SK-N-SH (cell line): Measurements from ENCODE around the gene TRAPPC13. TPM values are rescaled to one million over a fixed set of nuclear protein-coding genes. Genes with fewer than 3 reads are reported as not detected.
A peak's percentile ranks its signal among the peaks of the same experiment; 100 is the strongest.

Experiments
- CTCF ChIA-PET: fragments of 300-600, 350-600 bp; formaldehyde crosslinking; extraction: SDS; loops from one replicate; lab custom pipeline; 2021; lab: Yijun Ruan, JAX
- POLR2A ChIA-PET: fragments of 350-600 bp; sonication (Branson Sonifier 250); formaldehyde crosslinking; extraction: SDS; loops from one replicate; lab custom pipeline; 2020; ENCODE audit warnings: antibody characterized with exemption, inconsistent platforms; lab: Yijun Ruan, JAX
- DNase-seq: peaks from one replicate; pipeline ENCODE4 v3.0.0; 2012
- H2AFZ ChIP-seq: fragments of 200-600 bp; sonication (generic); 2 replicates; pipeline ENCODE4 v1.8.1; 2016; ENCODE audit warnings: antibody characterized with exemption, mild to moderate bottlenecking, low read depth
- H3F3A ChIP-seq: fragments of 200-600 bp; sonication (generic); replicated peaks from 2 replicates; pipeline ENCODE3; 2016; ENCODE audit warnings: antibody characterized with exemption, mild to moderate bottlenecking; ENCODE audit not compliant: insufficient read depth
- H3K27ac ChIP-seq, 2 experiments: fragments of 200-500 bp in 1 of 2; fragments of 200-600 bp in 1 of 2; sonication (Bioruptor generic) in 1 of 2; sonication (generic), shearing (Covaris generic) in 1 of 2; 2 replicates each; pipeline versions ENCODE4 v1.5.1 to v1.6.1; 2014 to 2016; ENCODE audit warnings: low read depth in 2 of 2, inconsistent platforms in 1 of 2, low read length in 1 of 2, mild to moderate bottlenecking in 1 of 2, mixed read lengths in 1 of 2
- H3K27me3 ChIP-seq: fragments of 200-600 bp; sonication (generic), shearing (Covaris generic); 2 replicates; pipeline ENCODE4 v1.6.1; 2016; ENCODE audit warnings: mixed run types; ENCODE audit not compliant: insufficient read depth
- H3K36me3 ChIP-seq, 2 experiments: fragments of 200-500 bp in 1 of 2; fragments of 200-600 bp in 1 of 2; sonication (Bioruptor generic) in 1 of 2; sonication (generic) in 1 of 2; replicated peaks in 1 of 2; 2 replicates each; pipeline versions ENCODE3 to v1.5.1; 2014 to 2016; ENCODE audit warnings: low read length in 1 of 2, mild to moderate bottlenecking in 1 of 2; ENCODE audit not compliant: insufficient read depth in 2 of 2, control insufficient read depth in 1 of 2
- H3K4me1 ChIP-seq, 2 experiments: fragments of 200-500 bp in 1 of 2; fragments of 200-600 bp in 1 of 2; sonication (Bioruptor generic) in 1 of 2; sonication (generic), shearing (Covaris generic) in 1 of 2; 2 replicates each; pipeline versions ENCODE4 v1.5.1 to v1.6.1; 2014 to 2016; ENCODE audit warnings: low read depth in 1 of 2, low read length in 1 of 2, mixed run types in 1 of 2; ENCODE audit not compliant: insufficient read depth in 2 of 2, control insufficient read depth in 1 of 2
- H3K4me2 ChIP-seq: fragments of 200-600 bp; sonication (generic), shearing (Covaris generic); 2 replicates; pipeline ENCODE4 v1.6.1; 2017; ENCODE audit warnings: mixed run types
- H3K4me3 ChIP-seq, 2 experiments: fragments of 200-500 bp in 1 of 2; fragments of 200-600 bp in 1 of 2; sonication (Bioruptor generic) in 1 of 2; sonication (generic), shearing (Covaris generic) in 1 of 2; 2 replicates each; pipeline versions ENCODE4 v1.5.1 to v1.8.1; 2014 to 2016; ENCODE audit warnings: low read depth in 2 of 2, inconsistent platforms in 1 of 2, low read length in 1 of 2, mild to moderate bottlenecking in 1 of 2, mixed read lengths in 1 of 2, moderate library complexity in 1 of 2
- H3K79me2 ChIP-seq: fragments of 200-600 bp; sonication (generic); 2 replicates; pipeline ENCODE4 v1.8.1; 2017; ENCODE audit warnings: mild to moderate bottlenecking; ENCODE audit not compliant: insufficient read depth
- H3K9ac ChIP-seq: fragments of 200-600 bp; sonication (generic); 2 replicates; pipeline ENCODE4 v1.6.1; 2017; ENCODE audit warnings: mixed run types
- H3K9me2 ChIP-seq: fragments of 200-600 bp; sonication (generic); 2 replicates; pipeline ENCODE4 v1.6.1; 2017; ENCODE audit warnings: mixed run types
- H3K9me3 ChIP-seq: fragments of 200-600 bp; sonication (generic); 2 replicates; pipeline ENCODE4 v1.6.1; 2017; ENCODE audit warnings: mixed run types, mild to moderate bottlenecking, moderate library complexity
- H4K20me1 ChIP-seq: fragments of 200-600 bp; sonication (generic); 2 replicates; pipeline ENCODE4 v1.6.1; 2017; ENCODE audit warnings: mild to moderate bottlenecking, mixed run types; ENCODE audit not compliant: insufficient read depth
- CHD2 ChIP-seq: fragments of 150-350 bp; IDR thresholded peaks from 2 replicates; pipeline ENCODE4 v1.6.1; 2018; ENCODE audit warnings: low read length; ENCODE audit not compliant: partially characterized antibody
- CTCF ChIP-seq: fragments of 200-600 bp; sonication (generic); IDR thresholded peaks from 2 replicates; pipeline ENCODE4 v1.6.1; 2017; ENCODE audit warnings: antibody characterized with exemption, mild to moderate bottlenecking, moderate library complexity
- ELF1 ChIP-seq: IDR thresholded peaks from 2 replicates; pipeline ENCODE4 v1.4.0; 2012
- EP300 ChIP-seq, 2 experiments: IDR thresholded peaks; 2 replicates each; pipeline versions ENCODE4 v1.4.0 to v1.6.1; 2012; ENCODE audit warnings: borderline replicate concordance in 1 of 2, low read depth in 1 of 2, low read length in 1 of 2
- EZH2phosphoT487 ChIP-seq: fragments of 200-600 bp; sonication (generic); IDR thresholded peaks from 2 replicates; pipeline ENCODE4 v1.6.1; 2017; ENCODE audit warnings: low read depth, mixed run types, mild to moderate bottlenecking, antibody characterized with exemption, moderate library complexity, borderline replicate concordance
- FOSL2 ChIP-seq: IDR thresholded peaks from 2 replicates; pipeline ENCODE4 v1.4.0; 2012; ENCODE audit warnings: low read depth, mild to moderate bottlenecking, moderate library complexity, borderline replicate concordance
- FOXM1 ChIP-seq: IDR thresholded peaks from 2 replicates; pipeline ENCODE4 v1.4.0; 2012; ENCODE audit warnings: low read depth, mild to moderate bottlenecking
- GABPA ChIP-seq: IDR thresholded peaks from 2 replicates; pipeline ENCODE4 v1.4.0; 2012; ENCODE audit warnings: low read depth, mild to moderate bottlenecking
- GATA2 ChIP-seq: sonication (generic); formaldehyde crosslinking; IDR thresholded peaks from 2 replicates; pipeline ENCODE4 v1.5.0; 2020; ENCODE audit warnings: mild to moderate bottlenecking, missing genetic modification reagents
- JUND ChIP-seq: IDR thresholded peaks from 2 replicates; pipeline ENCODE4 v1.4.0; 2012
- MAX ChIP-seq: IDR thresholded peaks from 2 replicates; pipeline ENCODE4 v1.4.0; 2012; ENCODE audit warnings: low read depth
- MEF2A ChIP-seq: IDR thresholded peaks from 2 replicates; pipeline ENCODE4 v1.4.0; 2012; ENCODE audit warnings: low read depth, borderline replicate concordance
- MXI1 ChIP-seq: IDR thresholded peaks from 2 replicates; pipeline ENCODE4 v1.6.1; 2012; ENCODE audit warnings: mild to moderate bottlenecking, low read depth, low read length, improper control_type of control experiment
- NFIC ChIP-seq: IDR thresholded peaks from 2 replicates; pipeline ENCODE4 v1.4.0; 2012; ENCODE audit warnings: borderline replicate concordance
- NRF1 ChIP-seq: IDR thresholded peaks from 2 replicates; pipeline ENCODE4 v1.6.1; 2012; ENCODE audit warnings: low read depth, mild to moderate bottlenecking, low read length
- PBX3 ChIP-seq: IDR thresholded peaks from 2 replicates; pipeline ENCODE4; 2012
- POLR2AphosphoS5 ChIP-seq: IDR thresholded peaks from 2 replicates; pipeline ENCODE4 v1.6.1; 2012; ENCODE audit warnings: low read depth, low read length
- RAD21 ChIP-seq: IDR thresholded peaks from 2 replicates; pipeline ENCODE4 v1.6.1; 2012; ENCODE audit warnings: mild to moderate bottlenecking, low read length
- RCOR1 ChIP-seq: fragments of 150-350 bp; IDR thresholded peaks from 2 replicates; pipeline ENCODE4 v1.6.1; 2017; ENCODE audit warnings: antibody characterized with exemption, low read length
- RXRA ChIP-seq: IDR thresholded peaks from 2 replicates; pipeline ENCODE4 v1.4.0; 2012; ENCODE audit warnings: low read depth, mild to moderate bottlenecking, borderline replicate concordance
- SIN3A ChIP-seq: IDR thresholded peaks from 2 replicates; pipeline ENCODE4 v1.6.1; 2012; ENCODE audit warnings: low read depth, mild to moderate bottlenecking, low read length, moderate library complexity, borderline replicate concordance
- SMC3 ChIP-seq: IDR thresholded peaks from 2 replicates; pipeline ENCODE4 v1.6.1; 2012; ENCODE audit warnings: low read depth, low read length, improper control_type of control experiment
- TAF1 ChIP-seq: IDR thresholded peaks from 2 replicates; pipeline ENCODE4 v1.6.1; 2012; ENCODE audit warnings: low read depth, mild to moderate bottlenecking, low read length, moderate library complexity, borderline replicate concordance
- TCF12 ChIP-seq: IDR thresholded peaks from 2 replicates; pipeline ENCODE4 v1.4.0; 2012
- TEAD4 ChIP-seq: IDR thresholded peaks from 2 replicates; pipeline ENCODE4 v1.4.0; 2012; ENCODE audit warnings: mild to moderate bottlenecking, borderline replicate concordance; ENCODE audit not compliant: insufficient read depth
- USF1 ChIP-seq: IDR thresholded peaks from 2 replicates; pipeline ENCODE4 v1.4.0; 2012; ENCODE audit warnings: low read depth, borderline replicate concordance
- USF2 ChIP-seq: fragments of 150-350 bp; IDR thresholded peaks from 2 replicates; pipeline ENCODE4 v1.6.1; 2017; ENCODE audit warnings: antibody characterized with exemption, low read length, low read depth, borderline replicate concordance
- ZBTB33 ChIP-seq: IDR thresholded peaks from 2 replicates; pipeline ENCODE4 v1.4.0; 2012; ENCODE audit warnings: low read depth, borderline replicate concordance
- whole genome bisulfite sequencing: methylation state at CpG from one replicate; pipeline ENCODE4 v1.1.6; 2017; ENCODE audit warnings: low lambda C conversion rate; 5-methylcytosine and 5-hydroxymethylcytosine counted together
- polyA plus RNA-seq, 3 experiments: library from polyadenylated mRNA; depleted of rRNA; stranded (reverse); fragments of >200 nt; gene quantifications; 2 replicates each; pipeline ENCODE4 v1.2.3, GENCODE V29; 2012

The TRAPPC13 gene
- polyA plus RNA-seq, 1 of the 3 experiments (the other 2 are of a cell fraction) = 10.7 TPM

- Histone ChIP-seq H3K4me1 (peaks cover 0 to 9% of the 10 kb centered on the region in 2 experiments; a peak in 1 of 4 replicates), H3K27ac (peak overlapping the region in 1 of 2 experiments; percentile 13; a peak in 2 of 4 replicates), H3K9me3 (no peaks in the 10 kb centered on the region), H3K9me2 (no peaks in the 10 kb centered on the region), H4K20me1 (no peaks in the 10 kb centered on the region), H3F3A (peaks cover 11% of the 10 kb centered on the region), H3K27me3 (no peaks in the 10 kb centered on the region), H2AFZ (no peak overlapping the region), H3K79me2 (no peaks in the 10 kb centered on the region), H3K4me3 (no peak overlapping the region), H3K36me3 (peaks cover 7 to 38% of the 10 kb centered on the region in 2 experiments), H3K9ac (no peak overlapping the region), H3K4me2 (no peak overlapping the region)
- ChIA-PET CTCF (interaction anchor here (0.7 to 1.0 kb wide), 2 partner anchors 11 to 591 kb away, joined by 3 read pairs; no protein-coding TSS in a partner anchor), POLR2A (interaction anchor here (1.2 kb wide), 1 partner anchor 17 kb away, joined by 3 read pairs; the partner anchor contains the start of genes NLN and SGTB)
- 76% methylated on average over 2 of the region's 2 CpGs for WGBS
- peak; percentile 67 for DNase-seq
- TF ChIP-seq FOSL2 (no peak), MEF2A (no peak), POLR2AphosphoS5 (no peak), MXI1 (no peak), EP300 (IDR thresholded peaks at IDR 0.05; ENCODE audit: borderline replicate concordance in 1 of 2, low read depth in 1 of 2, low read length in 1 of 2) (peak in 1 of 2 experiments; percentile 93; a peak in 2 of 4 replicates), GABPA (no peak), SMC3 (no peak), ELF1 (no peak), TCF12 (peak; percentile 17; the same call in 1 of the 2 replicates), EZH2phosphoT487 (no peak), JUND (no peak), TEAD4 (no peak), FOXM1 (no peak), USF1 (no peak), RXRA (no peak), USF2 (no peak), MAX (no peak), NRF1 (no peak), CTCF (no peak), ZBTB33 (no peak), PBX3 (no peak), RAD21 (no peak), NFIC (no peak), TAF1 (no peak), CHD2 (peak; percentile 91), RCOR1 (peak; percentile 98), GATA2 (CRISPR knock-in tag) (peak; percentile 100), SIN3A (no peak)
Observed at GRCh38 chr5:65704621-65705239, 79.9 kb downstream of the TRAPPC13 start.
